Measurements from ENCODE around the gene NOVA1.

DNA sequence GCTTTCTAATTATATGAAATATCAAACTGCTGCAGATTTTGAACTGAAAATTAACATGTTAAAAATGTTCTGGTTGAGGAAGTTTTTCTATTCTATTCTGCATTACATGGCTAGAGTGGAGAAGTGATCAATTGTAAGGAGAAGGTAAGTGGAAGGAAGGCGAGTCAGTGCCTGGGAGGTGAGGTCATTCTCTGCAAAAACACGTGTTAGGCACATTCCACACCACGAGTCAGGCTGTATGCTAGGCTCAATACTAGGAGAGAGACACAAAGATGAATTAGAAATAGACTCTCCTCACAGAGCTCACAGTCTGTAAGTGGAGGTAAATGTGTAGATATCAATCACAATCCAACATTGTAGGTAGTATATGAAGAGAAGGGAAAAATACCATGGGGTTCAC is 194.1 kb downstream of the NOVA1 start:
- TF ChIP-seq, protein P1, sequence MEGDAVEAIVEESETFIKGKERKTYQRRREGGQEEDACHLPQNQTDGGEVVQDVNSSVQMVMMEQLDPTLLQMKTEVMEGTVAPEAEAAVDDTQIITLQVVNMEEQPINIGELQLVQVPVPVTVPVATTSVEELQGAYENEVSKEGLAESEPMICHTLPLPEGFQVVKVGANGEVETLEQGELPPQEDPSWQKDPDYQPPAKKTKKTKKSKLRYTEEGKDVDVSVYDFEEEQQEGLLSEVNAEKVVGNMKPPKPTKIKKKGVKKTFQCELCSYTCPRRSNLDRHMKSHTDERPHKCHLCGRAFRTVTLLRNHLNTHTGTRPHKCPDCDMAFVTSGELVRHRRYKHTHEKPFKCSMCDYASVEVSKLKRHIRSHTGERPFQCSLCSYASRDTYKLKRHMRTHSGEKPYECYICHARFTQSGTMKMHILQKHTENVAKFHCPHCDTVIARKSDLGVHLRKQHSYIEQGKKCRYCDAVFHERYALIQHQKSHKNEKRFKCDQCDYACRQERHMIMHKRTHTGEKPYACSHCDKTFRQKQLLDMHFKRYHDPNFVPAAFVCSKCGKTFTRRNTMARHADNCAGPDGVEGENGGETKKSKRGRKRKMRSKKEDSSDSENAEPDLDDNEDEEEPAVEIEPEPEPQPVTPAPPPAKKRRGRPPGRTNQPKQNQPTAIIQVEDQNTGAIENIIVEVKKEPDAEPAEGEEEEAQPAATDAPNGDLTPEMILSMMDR (IDR thresholded peaks at IDR 0.05), result no peak
- TF ChIP-seq POLR2A (IDR thresholded peaks at IDR 0.05) (no peak), EP300 (IDR thresholded peaks at IDR 0.05) (no peak)

Data from ovary (tissue), 3 donors.